GM23338 (cell line): ENCODE results near the gene NTRK3. TPM values are rescaled to one million over a fixed set of nuclear protein-coding genes. Genes with fewer than 3 reads are reported as not detected.

ENCODE experiments used
- ATAC-seq: fragments of 200-7000 bp; cut with Tn5 transposase; 3 replicates; pipeline ENCODE4 v1.9.1; 2020
- DNase-seq: peaks from one replicate; pipeline ENCODE4 v3.0.0-alpha.2; 2015; ENCODE audit warnings: low spot score
- H2AFZ ChIP-seq: fragments of 200-600 bp; sonication (generic); 2 replicates; pipeline ENCODE4 v1.8.0; 2016; ENCODE audit warnings: antibody characterized with exemption, mild to moderate bottlenecking, moderate library complexity
- H3F3A ChIP-seq: fragments of 200-600 bp; sonication (generic); replicated peaks from 2 replicates; pipeline ENCODE4 v1.8.0; 2017; ENCODE audit warnings: antibody characterized with exemption, mixed run types, low read depth
- H3K27ac ChIP-seq: fragments of 200-600 bp; sonication (generic); 2 replicates; pipeline ENCODE4 v1.6.1; 2016; ENCODE audit warnings: low read depth
- H3K27me3 ChIP-seq: fragments of 200-600 bp; sonication (generic); 2 replicates; pipeline ENCODE4 v1.8.0; 2016; ENCODE audit warnings: mild to moderate bottlenecking, mixed run types, moderate library complexity; ENCODE audit not compliant: insufficient read depth
- H3K36me3 ChIP-seq: fragments of 200-600 bp; sonication (generic); 2 replicates; pipeline ENCODE4 v1.8.0; 2016; ENCODE audit warnings: mild to moderate bottlenecking; ENCODE audit not compliant: insufficient read depth
- H3K4me1 ChIP-seq: fragments of 200-600 bp; sonication (generic); 2 replicates; pipeline ENCODE4 v1.8.0; 2016; ENCODE audit warnings: mild to moderate bottlenecking, moderate library complexity; ENCODE audit not compliant: insufficient read depth
- H3K4me2 ChIP-seq: fragments of 200-600 bp; sonication (generic); 2 replicates; pipeline ENCODE4 v1.7.1; 2017; ENCODE audit warnings: mixed run types
- H3K4me3 ChIP-seq: fragments of 200-600 bp; sonication (generic); 2 replicates; pipeline ENCODE4 v1.6.1; 2016; ENCODE audit warnings: mixed run types
- H3K79me2 ChIP-seq: fragments of 200-600 bp; sonication (generic); replicated peaks from 2 replicates; pipeline ENCODE4 v1.8.0; 2017; ENCODE audit warnings: mild to moderate bottlenecking; ENCODE audit not compliant: insufficient read depth
- H3K9me2 ChIP-seq: fragments of 200-600 bp; sonication (generic); 2 replicates; pipeline ENCODE4 v1.8.0; 2017; ENCODE audit not compliant: insufficient read depth
- H4K20me1 ChIP-seq: fragments of 200-600 bp; sonication (generic); replicated peaks from 2 replicates; pipeline ENCODE4 v1.8.0; 2017; ENCODE audit warnings: mild to moderate bottlenecking; ENCODE audit not compliant: insufficient read depth
- H3K27ac Mint-ChIP-seq: 2 replicates; pipeline ENCODE4 v1.8.0; 2020; ENCODE audit warnings: inconsistent platforms, mild to moderate bottlenecking, moderate library complexity, mixed read lengths
- H3K27me3 Mint-ChIP-seq: 3 replicates; pipeline ENCODE4 v1.8.0; 2022; ENCODE audit warnings: low read depth, mild to moderate bottlenecking, moderate library complexity, mixed read lengths, inconsistent platforms; ENCODE audit not compliant: insufficient read depth, poor library complexity
- H3K36me3 Mint-ChIP-seq: 3 replicates; pipeline ENCODE4 v1.8.0; 2021; ENCODE audit warnings: low read depth, mild to moderate bottlenecking, inconsistent platforms, moderate library complexity, mixed read lengths
- H3K4me1 Mint-ChIP-seq: 3 replicates; pipeline ENCODE4 v1.8.0; 2020; ENCODE audit warnings: mild to moderate bottlenecking, inconsistent platforms, mixed read lengths
- H3K4me3 Mint-ChIP-seq: 3 replicates; pipeline ENCODE4 v1.8.0; 2021; ENCODE audit warnings: moderate library complexity, mild to moderate bottlenecking, inconsistent platforms, mixed read lengths
- H3K9me3 Mint-ChIP-seq: 3 replicates; pipeline ENCODE4 v1.8.0; 2020; ENCODE audit warnings: moderate library complexity, mild to moderate bottlenecking, inconsistent platforms, mixed read lengths
- CREB1 ChIP-seq: fragments of 250-450 bp; sonication (Bioruptor Pico); IDR thresholded peaks from 2 replicates; pipeline ENCODE4 v1.5.0; 2020; ENCODE audit warnings: low read depth, mild to moderate bottlenecking, moderate library complexity
- CTCF ChIP-seq, 2 experiments: fragments of 200-600 bp in 1 of 2; sonication (generic) in 1 of 2; conservative IDR thresholded peaks; 2 replicates each; pipeline versions ENCODE4 v1.5.1 to v1.6.1; 2016 to 2017; ENCODE audit warnings: antibody characterized with exemption in 2 of 2, low read depth in 2 of 2, mild to moderate bottlenecking in 2 of 2, moderate library complexity in 1 of 2
- EZH2 ChIP-seq: fragments of 200-600 bp; sonication (generic); IDR thresholded peaks from one replicate; pipeline ENCODE4 v1.8.0; 2017; ENCODE audit warnings: antibody characterized with exemption, mild to moderate bottlenecking, low read depth; ENCODE audit not compliant: unreplicated experiment
- EZH2phosphoT487 ChIP-seq: fragments of 200-600 bp; sonication (generic); IDR thresholded peaks from one replicate; pipeline ENCODE4 v1.8.1; 2018; ENCODE audit warnings: antibody characterized with exemption; ENCODE audit not compliant: unreplicated experiment
- JUNB ChIP-seq: IDR thresholded peaks from one replicate; pipeline ENCODE4 v1.6.1; 2016; ENCODE audit warnings: antibody characterized with exemption; ENCODE audit not compliant: unreplicated experiment
- NANOG ChIP-seq: IDR thresholded peaks from 2 replicates; pipeline ENCODE4 v1.6.1; 2016; ENCODE audit warnings: antibody characterized with exemption, borderline replicate concordance
- REST ChIP-seq: IDR thresholded peaks from one replicate; pipeline ENCODE4 v1.6.1; 2018; ENCODE audit warnings: antibody characterized with exemption; ENCODE audit not compliant: unreplicated experiment
- ZNF114 ChIP-seq: fragments of 250-450 bp; sonication (Bioruptor Pico); IDR thresholded peaks from 2 replicates; pipeline ENCODE4 v1.5.0; 2020; ENCODE audit warnings: mild to moderate bottlenecking, moderate library complexity
- ZNF331 ChIP-seq: fragments of 250-450 bp; sonication (Bioruptor Pico); IDR thresholded peaks from 2 replicates; pipeline ENCODE4 v1.5.0; 2020; ENCODE audit warnings: low read depth, mild to moderate bottlenecking, moderate library complexity
- ZNF462 ChIP-seq: fragments of 250-450 bp; sonication (Bioruptor Pico); IDR thresholded peaks from 2 replicates; pipeline ENCODE4 v1.5.0; 2020; ENCODE audit warnings: mild to moderate bottlenecking, moderate library complexity
- polyA plus RNA-seq: library from polyadenylated mRNA; unstranded; fragments of >200 nt; fragmentation: Nextera tagmentation; extraction: Ambion mirVana; gene quantifications from 2 replicates; pipeline ENCODE4 v1.2.1, GENCODE V29; 2016
- total RNA-seq: library from RNA; depleted of rRNA; stranded (reverse); fragments of >200 nt; shearing (Covaris generic); gene quantifications from 2 replicates; pipeline ENCODE4 v1.2.3, GENCODE V29; 2014

NTRK3 gene
- total and polyA plus RNA-seq, 2 experiments from 2014 or later = 3.1 to 5.3 TPM

GRCh38 chr15:88190232-88190631 lies 66.3 kb downstream of the NTRK3 start (continued):
- TF ChIP-seq CTCF (conservative IDR thresholded peaks at IDR 0.05; ENCODE audit: low read depth in 2 of 2) (no peak), JUNB (no peak), REST (no peak), EZH2 (no peak), EZH2phosphoT487 (no peak)

- H3K4me1 ChIP-seq = no peaks in the 10 kb centered on the region
- H3K27ac Mint-ChIP-seq = no peak overlapping the region
- no peaks in the 10 kb centered on the region for H4K20me1 ChIP-seq
- H3K4me1 Mint-ChIP-seq = no peaks in the 10 kb centered on the region; the same call in 2 of the 3 replicates
- H3K27ac ChIP-seq = no peak overlapping the region
- no peaks in the 10 kb centered on the region for H3K9me3 Mint-ChIP-seq
- H3K4me2 ChIP-seq = no peak overlapping the region
- H3K27me3 Mint-ChIP-seq = peaks cover 4% of the 10 kb centered on the region
- H3K4me3 ChIP-seq = no peak overlapping the region
- H3K36me3 Mint-ChIP-seq = no peaks in the 10 kb centered on the region
- no peaks in the 10 kb centered on the region for H3K79me2 ChIP-seq
- ATAC-seq = no peak
- H3K4me3 Mint-ChIP-seq = no peak overlapping the region
- no peak for DNase-seq
- H3F3A ChIP-seq = no peaks in the 10 kb centered on the region
- H3K9me2 ChIP-seq = no peaks in the 10 kb centered on the region
- no peaks in the 10 kb centered on the region for H3K36me3 ChIP-seq
- H2AFZ ChIP-seq = no peak overlapping the region
- no peaks in the 10 kb centered on the region for H3K27me3 ChIP-seq
- TF ChIP-seq REST (no peak), ZNF331 (CRISPR knock-in tag) (no peak), ZNF114 (no peak), CREB1 (CRISPR knock-in tag) (no peak), ZNF462 (CRISPR knock-in tag) (no peak), NANOG (no peak)
These were observed 68.2 kb downstream of the NTRK3 start for GRCh38 chr15:88188300-88188699.
